Measurements from ENCODE around the gene AGPS.

The AGPS gene

GRCh38 chr2:177542396-177542795 lies 149.8 kb downstream of the AGPS start:
- TF ChIP-seq CTCF (IDR thresholded peaks at IDR 0.05; ENCODE audit: insufficient read depth, low read depth, low read length, missing control alignments): no peak
- DNase-seq (ENCODE audit: low read depth): no peak
- no peak overlapping the region for H3K4me3 ChIP-seq (ENCODE audit: low read length)

DNA sequence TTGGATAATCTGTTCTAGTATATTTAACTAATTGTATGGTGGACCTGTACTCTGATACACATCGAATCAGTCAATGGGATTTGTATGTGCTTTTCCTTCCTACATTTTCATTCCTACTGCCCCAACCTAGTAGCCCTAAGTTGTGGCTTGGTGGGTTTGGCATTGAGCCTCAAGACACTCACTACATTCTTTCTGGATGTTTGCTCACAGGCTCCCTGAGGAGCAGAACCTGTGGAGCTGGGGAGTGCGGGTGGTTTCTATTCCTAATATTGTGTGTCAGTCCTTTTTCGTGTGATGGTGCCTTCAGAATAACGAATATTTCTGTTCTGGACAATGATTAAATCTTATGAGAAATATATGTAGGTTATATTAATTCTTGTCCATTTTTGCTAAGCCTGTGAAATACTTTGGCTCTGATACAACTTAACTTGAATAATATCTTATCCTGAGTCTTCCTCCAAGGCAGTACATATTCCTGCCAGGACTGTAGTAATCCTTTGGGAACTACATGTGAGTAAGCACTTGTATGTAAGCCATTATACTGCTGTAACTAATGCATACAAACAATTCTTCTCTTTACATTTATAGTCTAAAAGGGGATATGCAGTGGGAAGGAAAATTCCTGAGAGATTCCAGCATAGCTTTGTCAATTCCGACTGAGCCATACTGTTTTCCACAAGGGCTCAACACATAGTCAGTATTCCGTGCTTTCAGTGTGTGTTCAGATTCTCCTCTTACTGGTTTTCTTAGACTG lies 150.6 kb downstream of the AGPS start:
- no peak overlapping the region for H3K4me3 ChIP-seq (ENCODE audit: low read length)
- peak; percentile 10 for DNase-seq (ENCODE audit: low read depth)
- TF ChIP-seq CTCF (IDR thresholded peaks at IDR 0.05; ENCODE audit: insufficient read depth, low read depth, low read length, missing control alignments): no peak

- no peak for DNase-seq (ENCODE audit: low read depth)
- TF ChIP-seq CTCF (IDR thresholded peaks at IDR 0.05; ENCODE audit: insufficient read depth, low read depth, low read length, missing control alignments): no peak
- no peak overlapping the region for H3K4me3 ChIP-seq (ENCODE audit: low read length)
Observed at GRCh38 chr2:177545143-177545542, 152.6 kb downstream of the AGPS start.

- DNase-seq (ENCODE audit: low read depth): no peak
- H3K4me3 ChIP-seq (ENCODE audit: low read length): no peak overlapping the region
- no peak for TF ChIP-seq CTCF (IDR thresholded peaks at IDR 0.05; ENCODE audit: insufficient read depth, low read depth, low read length, missing control alignments)
Observed at GRCh38 chr2:177545981-177546585, 153.5 kb downstream of the AGPS start.

DNA sequence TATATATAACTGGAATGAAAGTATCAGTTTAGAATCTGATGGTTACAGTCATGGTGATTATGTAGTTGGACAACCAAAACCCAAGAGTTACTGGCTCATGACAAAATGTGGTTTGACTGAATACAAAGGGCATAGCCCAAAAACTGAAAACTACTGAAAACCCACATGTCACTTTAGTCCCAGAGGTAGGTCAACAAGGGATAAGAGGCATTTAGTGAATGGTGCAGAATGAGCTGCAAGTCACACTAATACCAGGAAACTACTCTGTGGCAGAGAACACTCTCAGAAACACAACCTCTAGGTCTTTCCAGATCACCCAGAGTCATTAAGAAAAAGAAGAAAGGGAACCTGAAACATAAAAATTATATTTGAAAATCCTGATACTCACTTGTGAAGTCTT lies 154.5 kb downstream of the AGPS start:
- H3K4me3 ChIP-seq (ENCODE audit: low read length): no peak overlapping the region
- no peak for TF ChIP-seq CTCF (IDR thresholded peaks at IDR 0.05; ENCODE audit: insufficient read depth, low read depth, low read length, missing control alignments)
- no peak for DNase-seq (ENCODE audit: low read depth)

GRCh38 chr2:177547772-177548171 lies 155.2 kb downstream of the AGPS start:
- no peak for DNase-seq (ENCODE audit: low read depth)
- no peak for TF ChIP-seq CTCF (IDR thresholded peaks at IDR 0.05; ENCODE audit: insufficient read depth, low read depth, low read length, missing control alignments)
- H3K4me3 ChIP-seq (ENCODE audit: low read length): no peak overlapping the region

GRCh38 chr2:177548636-177549035 lies 156.1 kb downstream of the AGPS start:
- no peak for DNase-seq (ENCODE audit: low read depth)
- H3K4me3 ChIP-seq (ENCODE audit: low read length): no peak overlapping the region
- TF ChIP-seq CTCF (IDR thresholded peaks at IDR 0.05; ENCODE audit: insufficient read depth, low read depth, low read length, missing control alignments): no peak
